GM23338 (cell line): ENCODE measurements around the gene SEMA3C. TPM values are rescaled to one million over a fixed set of nuclear protein-coding genes. Genes with fewer than 3 reads are reported as not detected.

Experiments used
- ATAC-seq: fragments of 200-7000 bp; cut with Tn5 transposase; 3 replicates; pipeline ENCODE4 v1.9.1; 2020
- DNase-seq: peaks from one replicate; pipeline ENCODE4 v3.0.0-alpha.2; 2015; ENCODE audit warnings: low spot score
- H2AFZ ChIP-seq: fragments of 200-600 bp; sonication (generic); 2 replicates; pipeline ENCODE4 v1.8.0; 2016; ENCODE audit warnings: antibody characterized with exemption, mild to moderate bottlenecking, moderate library complexity
- H3F3A ChIP-seq: fragments of 200-600 bp; sonication (generic); replicated peaks from 2 replicates; pipeline ENCODE4 v1.8.0; 2017; ENCODE audit warnings: antibody characterized with exemption, mixed run types, low read depth
- H3K27ac ChIP-seq: fragments of 200-600 bp; sonication (generic); 2 replicates; pipeline ENCODE4 v1.6.1; 2016; ENCODE audit warnings: low read depth
- H3K27me3 ChIP-seq: fragments of 200-600 bp; sonication (generic); 2 replicates; pipeline ENCODE4 v1.8.0; 2016; ENCODE audit warnings: mild to moderate bottlenecking, mixed run types, moderate library complexity; ENCODE audit not compliant: insufficient read depth
- H3K36me3 ChIP-seq: fragments of 200-600 bp; sonication (generic); 2 replicates; pipeline ENCODE4 v1.8.0; 2016; ENCODE audit warnings: mild to moderate bottlenecking; ENCODE audit not compliant: insufficient read depth
- H3K4me1 ChIP-seq: fragments of 200-600 bp; sonication (generic); 2 replicates; pipeline ENCODE4 v1.8.0; 2016; ENCODE audit warnings: mild to moderate bottlenecking, moderate library complexity; ENCODE audit not compliant: insufficient read depth
- H3K4me2 ChIP-seq: fragments of 200-600 bp; sonication (generic); 2 replicates; pipeline ENCODE4 v1.7.1; 2017; ENCODE audit warnings: mixed run types
- H3K4me3 ChIP-seq: fragments of 200-600 bp; sonication (generic); 2 replicates; pipeline ENCODE4 v1.6.1; 2016; ENCODE audit warnings: mixed run types
- H3K79me2 ChIP-seq: fragments of 200-600 bp; sonication (generic); replicated peaks from 2 replicates; pipeline ENCODE4 v1.8.0; 2017; ENCODE audit warnings: mild to moderate bottlenecking; ENCODE audit not compliant: insufficient read depth
- H3K9me2 ChIP-seq: fragments of 200-600 bp; sonication (generic); 2 replicates; pipeline ENCODE4 v1.8.0; 2017; ENCODE audit not compliant: insufficient read depth
- H4K20me1 ChIP-seq: fragments of 200-600 bp; sonication (generic); replicated peaks from 2 replicates; pipeline ENCODE4 v1.8.0; 2017; ENCODE audit warnings: mild to moderate bottlenecking; ENCODE audit not compliant: insufficient read depth
- H3K27ac Mint-ChIP-seq: 2 replicates; pipeline ENCODE4 v1.8.0; 2020; ENCODE audit warnings: inconsistent platforms, mild to moderate bottlenecking, moderate library complexity, mixed read lengths
- H3K27me3 Mint-ChIP-seq: 3 replicates; pipeline ENCODE4 v1.8.0; 2022; ENCODE audit warnings: low read depth, mild to moderate bottlenecking, moderate library complexity, mixed read lengths, inconsistent platforms; ENCODE audit not compliant: insufficient read depth, poor library complexity
- H3K36me3 Mint-ChIP-seq: 3 replicates; pipeline ENCODE4 v1.8.0; 2021; ENCODE audit warnings: low read depth, mild to moderate bottlenecking, inconsistent platforms, moderate library complexity, mixed read lengths
- H3K4me1 Mint-ChIP-seq: 3 replicates; pipeline ENCODE4 v1.8.0; 2020; ENCODE audit warnings: mild to moderate bottlenecking, inconsistent platforms, mixed read lengths
- H3K4me3 Mint-ChIP-seq: 3 replicates; pipeline ENCODE4 v1.8.0; 2021; ENCODE audit warnings: moderate library complexity, mild to moderate bottlenecking, inconsistent platforms, mixed read lengths
- H3K9me3 Mint-ChIP-seq: 3 replicates; pipeline ENCODE4 v1.8.0; 2020; ENCODE audit warnings: moderate library complexity, mild to moderate bottlenecking, inconsistent platforms, mixed read lengths
- CREB1 ChIP-seq: fragments of 250-450 bp; sonication (Bioruptor Pico); IDR thresholded peaks from 2 replicates; pipeline ENCODE4 v1.5.0; 2020; ENCODE audit warnings: low read depth, mild to moderate bottlenecking, moderate library complexity
- EZH2 ChIP-seq: fragments of 200-600 bp; sonication (generic); IDR thresholded peaks from one replicate; pipeline ENCODE4 v1.8.0; 2017; ENCODE audit warnings: antibody characterized with exemption, mild to moderate bottlenecking, low read depth; ENCODE audit not compliant: unreplicated experiment
- EZH2phosphoT487 ChIP-seq: fragments of 200-600 bp; sonication (generic); IDR thresholded peaks from one replicate; pipeline ENCODE4 v1.8.1; 2018; ENCODE audit warnings: antibody characterized with exemption; ENCODE audit not compliant: unreplicated experiment
- JUNB ChIP-seq: IDR thresholded peaks from one replicate; pipeline ENCODE4 v1.6.1; 2016; ENCODE audit warnings: antibody characterized with exemption; ENCODE audit not compliant: unreplicated experiment
- NANOG ChIP-seq: IDR thresholded peaks from 2 replicates; pipeline ENCODE4 v1.6.1; 2016; ENCODE audit warnings: antibody characterized with exemption, borderline replicate concordance
- POLR2AphosphoS5 ChIP-seq: IDR thresholded peaks from 2 replicates; pipeline ENCODE4 v1.6.1; 2016; ENCODE audit warnings: antibody characterized with exemption, low read depth
- STAT1 ChIP-seq: IDR thresholded peaks from one replicate; pipeline ENCODE4 v1.6.1; 2016; ENCODE audit warnings: antibody characterized with exemption; ENCODE audit not compliant: unreplicated experiment
- ZNF114 ChIP-seq: fragments of 250-450 bp; sonication (Bioruptor Pico); IDR thresholded peaks from 2 replicates; pipeline ENCODE4 v1.5.0; 2020; ENCODE audit warnings: mild to moderate bottlenecking, moderate library complexity
- ZNF331 ChIP-seq: fragments of 250-450 bp; sonication (Bioruptor Pico); IDR thresholded peaks from 2 replicates; pipeline ENCODE4 v1.5.0; 2020; ENCODE audit warnings: low read depth, mild to moderate bottlenecking, moderate library complexity
- polyA plus RNA-seq: library from polyadenylated mRNA; unstranded; fragments of >200 nt; fragmentation: Nextera tagmentation; extraction: Ambion mirVana; gene quantifications from 2 replicates; pipeline ENCODE4 v1.2.1, GENCODE V29; 2016
- total RNA-seq: library from RNA; depleted of rRNA; stranded (reverse); fragments of >200 nt; shearing (Covaris generic); gene quantifications from 2 replicates; pipeline ENCODE4 v1.2.3, GENCODE V29; 2014
- TF ChIP-seq, protein P1 (sequence below): IDR thresholded peaks from 2 replicates; pipeline ENCODE4 v1.6.1; 2016; ENCODE audit warnings: antibody characterized with exemption
- TF ChIP-seq, protein P2 (sequence below): fragments of 250-450 bp; sonication (Bioruptor Pico); IDR thresholded peaks from 2 replicates; pipeline ENCODE4 v1.5.0; 2020; ENCODE audit warnings: mild to moderate bottlenecking, moderate library complexity
- TF ChIP-seq, protein P3 (sequence below), 2 experiments: fragments of 200-600 bp in 1 of 2; sonication (generic) in 1 of 2; conservative IDR thresholded peaks; 2 replicates each; pipeline versions ENCODE4 v1.5.1 to v1.6.1; 2016 to 2017; ENCODE audit warnings: antibody characterized with exemption in 2 of 2, low read depth in 2 of 2, mild to moderate bottlenecking in 2 of 2, moderate library complexity in 1 of 2

Gene SEMA3C
- total and polyA plus RNA-seq, 2 experiments from 2014 or later = 1.0 to 3.5 TPM

DNA sequence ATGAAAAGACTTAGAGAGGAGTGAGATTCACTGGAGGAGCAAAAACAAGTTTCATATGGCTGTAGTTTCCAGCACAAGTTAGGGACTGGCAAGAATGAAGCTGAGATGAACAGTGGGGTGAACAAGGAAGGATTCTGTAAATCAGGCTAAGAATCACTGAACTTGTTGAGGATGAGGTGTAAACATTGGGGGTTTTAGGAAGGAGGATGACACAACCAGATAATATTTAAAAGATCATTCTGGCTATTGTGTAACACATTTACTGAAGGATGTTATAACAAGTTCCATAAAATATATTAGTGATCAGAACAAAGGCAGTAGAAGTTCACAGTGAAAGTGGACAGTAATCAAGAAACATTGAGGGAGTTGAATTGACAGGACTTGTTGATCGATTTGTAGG is 211.5 kb downstream of the SEMA3C start:
- H3K4me3 ChIP-seq = no peak overlapping the region
- no peak overlapping the region for H3K27ac ChIP-seq
- no peaks in the 10 kb centered on the region for H3K79me2 ChIP-seq
- no peak for TF ChIP-seq EZH2
- TF ChIP-seq EZH2phosphoT487 = no peak
- TF ChIP-seq, protein P1, sequence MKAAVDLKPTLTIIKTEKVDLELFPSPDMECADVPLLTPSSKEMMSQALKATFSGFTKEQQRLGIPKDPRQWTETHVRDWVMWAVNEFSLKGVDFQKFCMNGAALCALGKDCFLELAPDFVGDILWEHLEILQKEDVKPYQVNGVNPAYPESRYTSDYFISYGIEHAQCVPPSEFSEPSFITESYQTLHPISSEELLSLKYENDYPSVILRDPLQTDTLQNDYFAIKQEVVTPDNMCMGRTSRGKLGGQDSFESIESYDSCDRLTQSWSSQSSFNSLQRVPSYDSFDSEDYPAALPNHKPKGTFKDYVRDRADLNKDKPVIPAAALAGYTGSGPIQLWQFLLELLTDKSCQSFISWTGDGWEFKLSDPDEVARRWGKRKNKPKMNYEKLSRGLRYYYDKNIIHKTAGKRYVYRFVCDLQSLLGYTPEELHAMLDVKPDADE = no peak
- no peak for TF ChIP-seq ZNF114 (CRISPR knock-in tag)
- TF ChIP-seq JUNB = no peak
- no peak for TF ChIP-seq CREB1 (CRISPR knock-in tag)
- TF ChIP-seq NANOG = no peak
- no peak for TF ChIP-seq STAT1
- TF ChIP-seq, protein P2, sequence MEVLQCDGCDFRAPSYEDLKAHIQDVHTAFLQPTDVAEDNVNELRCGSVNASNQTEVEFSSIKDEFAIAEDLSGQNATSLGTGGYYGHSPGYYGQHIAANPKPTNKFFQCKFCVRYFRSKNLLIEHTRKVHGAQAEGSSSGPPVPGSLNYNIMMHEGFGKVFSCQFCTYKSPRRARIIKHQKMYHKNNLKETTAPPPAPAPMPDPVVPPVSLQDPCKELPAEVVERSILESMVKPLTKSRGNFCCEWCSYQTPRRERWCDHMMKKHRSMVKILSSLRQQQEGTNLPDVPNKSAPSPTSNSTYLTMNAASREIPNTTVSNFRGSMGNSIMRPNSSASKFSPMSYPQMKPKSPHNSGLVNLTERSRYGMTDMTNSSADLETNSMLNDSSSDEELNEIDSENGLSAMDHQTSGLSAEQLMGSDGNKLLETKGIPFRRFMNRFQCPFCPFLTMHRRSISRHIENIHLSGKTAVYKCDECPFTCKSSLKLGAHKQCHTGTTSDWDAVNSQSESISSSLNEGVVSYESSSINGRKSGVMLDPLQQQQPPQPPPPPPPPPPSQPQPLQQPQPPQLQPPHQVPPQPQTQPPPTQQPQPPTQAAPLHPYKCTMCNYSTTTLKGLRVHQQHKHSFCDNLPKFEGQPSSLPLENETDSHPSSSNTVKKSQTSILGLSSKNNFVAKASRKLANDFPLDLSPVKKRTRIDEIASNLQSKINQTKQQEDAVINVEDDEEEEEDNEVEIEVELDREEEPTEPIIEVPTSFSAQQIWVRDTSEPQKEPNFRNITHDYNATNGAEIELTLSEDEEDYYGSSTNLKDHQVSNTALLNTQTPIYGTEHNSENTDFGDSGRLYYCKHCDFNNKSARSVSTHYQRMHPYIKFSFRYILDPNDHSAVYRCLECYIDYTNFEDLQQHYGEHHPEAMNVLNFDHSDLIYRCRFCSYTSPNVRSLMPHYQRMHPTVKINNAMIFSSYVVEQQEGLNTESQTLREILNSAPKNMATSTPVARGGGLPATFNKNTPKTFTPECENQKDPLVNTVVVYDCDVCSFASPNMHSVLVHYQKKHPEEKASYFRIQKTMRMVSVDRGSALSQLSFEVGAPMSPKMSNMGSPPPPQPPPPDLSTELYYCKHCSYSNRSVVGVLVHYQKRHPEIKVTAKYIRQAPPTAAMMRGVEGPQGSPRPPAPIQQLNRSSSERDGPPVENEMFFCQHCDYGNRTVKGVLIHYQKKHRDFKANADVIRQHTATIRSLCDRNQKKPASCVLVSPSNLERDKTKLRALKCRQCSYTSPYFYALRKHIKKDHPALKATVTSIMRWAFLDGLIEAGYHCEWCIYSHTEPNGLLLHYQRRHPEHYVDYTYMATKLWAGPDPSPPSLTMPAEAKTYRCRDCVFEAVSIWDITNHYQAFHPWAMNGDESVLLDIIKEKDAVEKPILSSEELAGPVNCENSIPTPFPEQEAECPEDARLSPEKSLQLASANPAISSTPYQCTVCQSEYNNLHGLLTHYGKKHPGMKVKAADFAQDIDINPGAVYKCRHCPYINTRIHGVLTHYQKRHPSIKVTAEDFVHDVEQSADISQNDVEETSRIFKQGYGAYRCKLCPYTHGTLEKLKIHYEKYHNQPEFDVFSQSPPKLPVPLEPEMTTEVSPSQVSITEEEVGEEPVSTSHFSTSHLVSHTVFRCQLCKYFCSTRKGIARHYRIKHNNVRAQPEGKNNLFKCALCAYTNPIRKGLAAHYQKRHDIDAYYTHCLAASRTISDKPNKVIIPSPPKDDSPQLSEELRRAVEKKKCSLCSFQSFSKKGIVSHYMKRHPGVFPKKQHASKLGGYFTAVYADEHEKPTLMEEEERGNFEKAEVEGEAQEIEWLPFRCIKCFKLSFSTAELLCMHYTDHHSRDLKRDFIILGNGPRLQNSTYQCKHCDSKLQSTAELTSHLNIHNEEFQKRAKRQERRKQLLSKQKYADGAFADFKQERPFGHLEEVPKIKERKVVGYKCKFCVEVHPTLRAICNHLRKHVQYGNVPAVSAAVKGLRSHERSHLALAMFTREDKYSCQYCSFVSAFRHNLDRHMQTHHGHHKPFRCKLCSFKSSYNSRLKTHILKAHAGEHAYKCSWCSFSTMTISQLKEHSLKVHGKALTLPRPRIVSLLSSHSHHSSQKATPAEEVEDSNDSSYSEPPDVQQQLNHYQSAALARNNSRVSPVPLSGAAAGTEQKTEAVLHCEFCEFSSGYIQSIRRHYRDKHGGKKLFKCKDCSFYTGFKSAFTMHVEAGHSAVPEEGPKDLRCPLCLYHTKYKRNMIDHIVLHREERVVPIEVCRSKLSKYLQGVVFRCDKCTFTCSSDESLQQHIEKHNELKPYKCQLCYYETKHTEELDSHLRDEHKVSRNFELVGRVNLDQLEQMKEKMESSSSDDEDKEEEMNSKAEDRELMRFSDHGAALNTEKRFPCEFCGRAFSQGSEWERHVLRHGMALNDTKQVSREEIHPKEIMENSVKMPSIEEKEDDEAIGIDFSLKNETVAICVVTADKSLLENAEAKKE = no peak
- no peak for TF ChIP-seq ZNF331 (CRISPR knock-in tag)
- TF ChIP-seq, protein P3, sequence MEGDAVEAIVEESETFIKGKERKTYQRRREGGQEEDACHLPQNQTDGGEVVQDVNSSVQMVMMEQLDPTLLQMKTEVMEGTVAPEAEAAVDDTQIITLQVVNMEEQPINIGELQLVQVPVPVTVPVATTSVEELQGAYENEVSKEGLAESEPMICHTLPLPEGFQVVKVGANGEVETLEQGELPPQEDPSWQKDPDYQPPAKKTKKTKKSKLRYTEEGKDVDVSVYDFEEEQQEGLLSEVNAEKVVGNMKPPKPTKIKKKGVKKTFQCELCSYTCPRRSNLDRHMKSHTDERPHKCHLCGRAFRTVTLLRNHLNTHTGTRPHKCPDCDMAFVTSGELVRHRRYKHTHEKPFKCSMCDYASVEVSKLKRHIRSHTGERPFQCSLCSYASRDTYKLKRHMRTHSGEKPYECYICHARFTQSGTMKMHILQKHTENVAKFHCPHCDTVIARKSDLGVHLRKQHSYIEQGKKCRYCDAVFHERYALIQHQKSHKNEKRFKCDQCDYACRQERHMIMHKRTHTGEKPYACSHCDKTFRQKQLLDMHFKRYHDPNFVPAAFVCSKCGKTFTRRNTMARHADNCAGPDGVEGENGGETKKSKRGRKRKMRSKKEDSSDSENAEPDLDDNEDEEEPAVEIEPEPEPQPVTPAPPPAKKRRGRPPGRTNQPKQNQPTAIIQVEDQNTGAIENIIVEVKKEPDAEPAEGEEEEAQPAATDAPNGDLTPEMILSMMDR (conservative IDR thresholded peaks at IDR 0.05; ENCODE audit: low read depth in 2 of 2) = no peak
- TF ChIP-seq POLR2AphosphoS5 = no peak
- DNase-seq = no peak
- H4K20me1 ChIP-seq = no peaks in the 10 kb centered on the region
- ATAC-seq = no peak
- no peaks in the 10 kb centered on the region for H3K27me3 ChIP-seq
- H3K4me3 Mint-ChIP-seq = no peak overlapping the region
- no peak overlapping the region for H3K4me2 ChIP-seq
- H3K36me3 Mint-ChIP-seq = peaks cover 3% of the 10 kb centered on the region; the same call in 1 of the 3 replicates
- no peaks in the 10 kb centered on the region for H3F3A ChIP-seq
- H3K9me2 ChIP-seq = peaks cover 10% of the 10 kb centered on the region; the same call in 1 of the 2 replicates
- peaks cover 7% of the 10 kb centered on the region; the same call in 2 of the 3 replicates for H3K4me1 Mint-ChIP-seq
- no peaks in the 10 kb centered on the region for H3K36me3 ChIP-seq
- H3K27ac Mint-ChIP-seq = no peak overlapping the region
- peaks cover 2% of the 10 kb centered on the region for H3K27me3 Mint-ChIP-seq
- no peaks in the 10 kb centered on the region for H3K4me1 ChIP-seq
- H2AFZ ChIP-seq = no peak overlapping the region
- peaks cover 7% of the 10 kb centered on the region; the same call in 2 of the 3 replicates for H3K9me3 Mint-ChIP-seq
